Breast epithelium (tissue), 3 donors: ENCODE data around the gene SYNE1.

Experiments used
- POLR2AphosphoS5 ChIP-seq, 3 donors: sonication (generic); formaldehyde crosslinking; IDR thresholded peaks; one replicate each; pipeline ENCODE4 v1.6.1; 2017; ENCODE audit warnings: antibody characterized with exemption in 3 of 3
- TF ChIP-seq, protein P1 (sequence below), 3 donors: fragments of 450-650 bp; IDR thresholded peaks; one replicate each; pipeline ENCODE4 v1.5.1; 2016 to 2017; ENCODE audit warnings: antibody characterized with exemption in 3 of 3, mild to moderate bottlenecking in 3 of 3, moderate library complexity in 3 of 3

GRCh38 chr6:152341596-152341995 is 295.6 kb downstream of the SYNE1 start:
- TF ChIP-seq, protein P1, sequence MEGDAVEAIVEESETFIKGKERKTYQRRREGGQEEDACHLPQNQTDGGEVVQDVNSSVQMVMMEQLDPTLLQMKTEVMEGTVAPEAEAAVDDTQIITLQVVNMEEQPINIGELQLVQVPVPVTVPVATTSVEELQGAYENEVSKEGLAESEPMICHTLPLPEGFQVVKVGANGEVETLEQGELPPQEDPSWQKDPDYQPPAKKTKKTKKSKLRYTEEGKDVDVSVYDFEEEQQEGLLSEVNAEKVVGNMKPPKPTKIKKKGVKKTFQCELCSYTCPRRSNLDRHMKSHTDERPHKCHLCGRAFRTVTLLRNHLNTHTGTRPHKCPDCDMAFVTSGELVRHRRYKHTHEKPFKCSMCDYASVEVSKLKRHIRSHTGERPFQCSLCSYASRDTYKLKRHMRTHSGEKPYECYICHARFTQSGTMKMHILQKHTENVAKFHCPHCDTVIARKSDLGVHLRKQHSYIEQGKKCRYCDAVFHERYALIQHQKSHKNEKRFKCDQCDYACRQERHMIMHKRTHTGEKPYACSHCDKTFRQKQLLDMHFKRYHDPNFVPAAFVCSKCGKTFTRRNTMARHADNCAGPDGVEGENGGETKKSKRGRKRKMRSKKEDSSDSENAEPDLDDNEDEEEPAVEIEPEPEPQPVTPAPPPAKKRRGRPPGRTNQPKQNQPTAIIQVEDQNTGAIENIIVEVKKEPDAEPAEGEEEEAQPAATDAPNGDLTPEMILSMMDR (IDR thresholded peaks at IDR 0.05): no peak
- TF ChIP-seq POLR2AphosphoS5 (IDR thresholded peaks at IDR 0.05): no peak
